GM19351 (cell line): ENCODE data around the gene COX7A2.

ENCODE experiments used
- ATAC-seq: cut with Tn5 transposase; IDR thresholded peaks from one replicate; pipeline ENCODE4 v1.9.1; 2021; ENCODE audit warnings: mild to moderate bottlenecking, moderate library complexity; ENCODE audit not compliant: unreplicated experiment

The COX7A2 gene, protein sequence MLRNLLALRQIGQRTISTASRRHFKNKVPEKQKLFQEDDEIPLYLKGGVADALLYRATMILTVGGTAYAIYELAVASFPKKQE

DNA sequence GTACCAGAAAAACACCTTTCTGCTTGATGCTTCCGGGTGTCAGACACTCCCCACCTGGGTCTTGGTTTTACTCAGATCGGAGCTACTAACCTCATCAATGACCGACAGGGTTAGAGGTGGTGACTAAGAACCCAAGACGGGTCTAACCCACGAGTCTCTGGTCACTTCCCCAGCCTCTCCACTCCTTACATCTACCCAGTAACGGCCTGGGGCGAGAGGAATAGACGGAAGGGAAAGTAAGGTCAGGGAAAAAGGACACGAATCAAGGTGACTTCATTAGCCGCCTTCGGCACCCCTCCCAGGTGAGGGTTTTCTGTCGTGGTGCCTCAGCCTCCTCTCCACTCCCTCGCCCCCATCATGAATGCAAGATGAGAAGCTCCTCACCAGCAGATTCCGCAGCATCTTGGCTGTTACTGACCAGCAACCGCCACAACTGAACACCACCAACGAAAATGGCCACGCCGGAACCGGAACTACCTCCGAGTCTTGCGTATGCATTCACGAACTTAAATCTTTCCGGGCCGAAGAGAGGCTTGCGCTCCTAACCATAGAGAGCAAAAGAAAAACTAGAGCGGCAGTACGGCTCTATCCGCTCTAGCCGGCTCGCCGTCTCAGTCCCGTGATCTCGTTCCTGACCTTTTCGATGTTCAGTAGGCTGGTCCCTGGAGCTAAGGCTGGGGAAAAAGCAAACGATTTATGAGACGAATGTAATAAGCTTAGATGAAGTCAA is at the start of gene COX7A2:
Gene COX7A2, minus strand, starts transcription at position 469 of the 730 bp plus-strand sequence. Its CDS starts 67 bp downstream, at position 402.
- peak; percentile 90 for ATAC-seq

DNA sequence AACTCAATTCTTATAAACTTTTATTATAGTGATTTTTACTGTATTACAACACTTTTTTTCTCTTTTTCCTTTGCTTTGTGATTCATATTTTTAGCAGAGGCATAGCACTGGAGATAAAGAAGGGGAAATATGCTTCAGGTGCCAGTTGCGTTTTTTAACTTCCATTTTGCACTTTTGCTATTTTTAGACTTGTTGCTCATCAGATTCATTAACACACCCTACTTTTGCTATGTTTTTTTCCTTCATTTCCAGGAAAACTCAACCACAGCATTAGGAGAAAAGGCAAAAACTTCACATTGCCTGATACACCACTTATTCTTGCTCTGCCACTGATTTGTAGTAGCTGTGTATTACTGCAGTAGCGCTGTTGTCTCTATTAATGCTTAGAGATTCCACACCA is 49.0 kb upstream of the COX7A2 start:
- no peak for ATAC-seq

DNA sequence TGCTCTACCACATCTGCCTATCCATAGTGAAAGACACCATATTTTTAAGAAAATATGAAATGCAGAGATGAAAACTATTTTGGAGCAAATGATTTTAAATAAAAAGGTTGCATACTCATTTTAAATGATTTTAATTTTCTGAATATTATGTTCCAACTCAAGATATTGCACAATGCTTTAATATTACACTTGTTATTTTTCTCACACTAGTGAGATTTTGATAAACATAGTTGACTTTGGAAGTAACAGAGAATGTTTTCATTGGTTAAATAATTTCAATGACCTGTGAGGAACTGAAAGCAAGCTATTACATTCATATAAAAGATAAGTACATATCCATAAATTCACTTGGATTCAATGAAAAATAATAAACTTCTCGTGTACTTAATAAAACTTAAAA is 48.1 kb upstream of the COX7A2 start:
- no peak for ATAC-seq

DNA sequence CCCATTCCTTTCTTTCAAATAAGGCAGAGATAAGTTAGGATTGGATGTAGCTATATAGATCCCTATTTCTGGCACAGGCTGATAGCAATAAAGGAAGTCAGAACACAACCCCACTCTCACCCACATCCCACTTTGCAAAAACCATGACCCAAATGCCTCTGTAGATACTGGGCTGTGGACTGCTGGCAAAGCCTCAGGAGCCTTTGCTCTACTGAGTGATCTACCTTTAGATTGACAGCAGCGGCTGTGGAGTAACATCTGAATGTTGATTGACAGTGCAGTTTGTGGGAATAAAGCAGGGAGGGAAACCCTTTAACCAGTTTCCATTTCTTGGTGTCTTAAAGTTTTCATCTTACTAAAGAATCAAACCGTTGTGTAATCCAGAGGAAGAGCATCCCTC is 47.7 kb upstream of the COX7A2 start:
- no peak for ATAC-seq

DNA sequence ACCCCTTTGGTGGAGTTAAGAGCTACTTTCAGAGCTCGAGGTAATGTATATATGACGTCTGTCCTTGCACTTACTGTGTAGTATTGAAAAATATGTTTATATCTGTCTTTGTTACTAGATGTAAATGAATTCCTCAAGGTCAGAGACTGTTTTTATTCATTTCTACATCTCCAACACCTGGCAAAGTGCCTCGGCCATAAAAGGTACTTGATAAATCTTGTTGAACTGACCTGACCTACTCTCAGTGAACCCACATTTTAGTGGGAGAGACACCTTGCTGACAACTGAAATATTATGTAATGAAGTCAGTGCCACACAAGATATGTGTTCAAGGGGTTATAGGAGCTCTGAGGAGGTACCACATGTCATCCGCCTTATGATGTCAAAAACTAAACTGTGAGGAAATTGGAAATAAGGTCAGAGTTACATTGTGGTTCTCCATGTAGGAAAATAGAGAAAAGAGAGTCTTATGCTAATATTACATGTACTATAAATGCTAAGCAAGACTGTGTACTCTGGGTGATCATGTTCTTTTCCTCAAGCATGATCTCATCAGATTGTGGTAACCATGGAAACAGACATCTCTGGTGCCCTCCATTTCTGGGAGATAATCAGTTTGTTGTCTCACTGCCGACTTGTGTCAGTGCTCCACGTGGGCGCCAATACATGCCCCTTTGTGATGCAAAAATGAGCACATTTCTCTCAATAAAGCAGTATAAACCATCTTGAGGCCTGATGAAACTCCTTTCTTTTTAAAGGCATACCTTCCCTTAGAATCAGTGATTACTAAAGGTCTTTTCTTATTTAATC is 46.7 kb upstream of the COX7A2 start:
- no peak for ATAC-seq

DNA sequence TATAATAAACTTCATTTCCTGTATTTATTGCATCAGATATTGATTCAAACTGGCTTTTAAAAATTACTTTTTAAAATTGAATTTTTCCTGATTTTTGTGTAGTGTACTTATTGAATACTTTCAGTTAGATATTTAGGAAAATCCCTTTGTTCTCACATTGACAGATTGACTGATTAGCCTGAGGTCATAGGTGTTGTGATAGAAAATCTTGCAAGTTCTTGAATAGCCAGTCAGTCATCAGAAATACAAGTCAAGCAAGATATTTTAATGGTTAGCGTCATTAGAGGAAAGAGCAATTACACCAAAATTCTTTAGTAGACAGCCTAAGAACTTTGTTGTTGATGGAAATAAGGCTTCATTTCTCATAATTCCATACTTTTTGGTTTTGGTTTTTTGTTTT is 44.4 kb upstream of the COX7A2 start:
- ATAC-seq: no peak

DNA sequence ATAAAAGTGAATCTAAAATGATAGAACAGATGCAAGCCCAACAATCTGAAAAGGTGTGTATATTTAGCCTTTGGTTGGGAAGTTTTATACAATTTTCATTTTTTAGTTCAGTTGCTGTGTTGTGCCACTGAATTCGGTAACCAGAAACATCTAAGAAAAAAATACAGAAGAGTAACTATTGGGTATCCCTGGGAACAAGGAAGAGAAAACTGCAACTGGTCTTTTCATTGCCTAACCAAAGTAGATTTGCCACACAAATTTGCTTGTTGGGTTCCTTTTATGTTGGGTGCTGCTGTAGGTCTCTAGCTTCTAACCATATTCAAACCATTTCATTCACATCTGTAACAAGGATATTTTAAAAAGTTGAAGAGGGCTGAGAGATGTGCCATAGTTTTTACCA is 43.8 kb upstream of the COX7A2 start:
- no peak for ATAC-seq

DNA sequence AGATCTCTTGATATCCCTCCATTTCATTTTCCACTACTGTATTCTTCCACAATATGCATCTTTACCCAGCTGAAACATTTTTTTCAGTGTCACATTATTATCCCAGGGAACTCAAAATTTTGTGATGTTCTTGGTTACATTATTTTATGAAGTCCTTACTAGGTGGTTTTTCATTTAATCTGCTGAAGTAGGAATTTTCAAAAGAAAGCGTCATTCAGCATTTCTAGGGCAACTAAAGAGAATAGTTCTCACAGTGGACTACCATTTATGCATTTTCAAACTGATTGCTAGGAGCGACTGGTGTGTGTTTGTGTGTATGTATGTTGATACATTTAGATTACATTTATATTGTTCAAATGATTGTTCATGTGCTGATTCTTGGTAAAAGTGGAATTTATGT is 43.4 kb upstream of the COX7A2 start:
- ATAC-seq: no peak

DNA sequence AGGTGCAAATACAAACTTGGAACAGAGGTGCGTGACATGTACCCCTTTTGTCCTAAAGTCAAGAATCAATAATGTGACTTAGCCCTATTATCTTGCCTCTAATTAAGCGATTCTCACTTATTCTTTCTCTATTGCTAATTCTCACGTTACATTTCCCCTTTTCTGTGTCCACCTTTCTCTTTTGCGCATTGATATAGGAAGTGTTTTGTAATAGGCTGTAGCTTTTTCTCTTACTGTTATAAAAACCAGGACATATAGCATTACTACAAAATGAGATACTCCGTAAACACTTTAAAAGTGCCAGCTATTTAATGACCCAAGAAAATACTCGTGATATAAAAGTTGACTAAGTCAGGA is 41.7 kb upstream of the COX7A2 start:
- ATAC-seq: peak; percentile 5

DNA sequence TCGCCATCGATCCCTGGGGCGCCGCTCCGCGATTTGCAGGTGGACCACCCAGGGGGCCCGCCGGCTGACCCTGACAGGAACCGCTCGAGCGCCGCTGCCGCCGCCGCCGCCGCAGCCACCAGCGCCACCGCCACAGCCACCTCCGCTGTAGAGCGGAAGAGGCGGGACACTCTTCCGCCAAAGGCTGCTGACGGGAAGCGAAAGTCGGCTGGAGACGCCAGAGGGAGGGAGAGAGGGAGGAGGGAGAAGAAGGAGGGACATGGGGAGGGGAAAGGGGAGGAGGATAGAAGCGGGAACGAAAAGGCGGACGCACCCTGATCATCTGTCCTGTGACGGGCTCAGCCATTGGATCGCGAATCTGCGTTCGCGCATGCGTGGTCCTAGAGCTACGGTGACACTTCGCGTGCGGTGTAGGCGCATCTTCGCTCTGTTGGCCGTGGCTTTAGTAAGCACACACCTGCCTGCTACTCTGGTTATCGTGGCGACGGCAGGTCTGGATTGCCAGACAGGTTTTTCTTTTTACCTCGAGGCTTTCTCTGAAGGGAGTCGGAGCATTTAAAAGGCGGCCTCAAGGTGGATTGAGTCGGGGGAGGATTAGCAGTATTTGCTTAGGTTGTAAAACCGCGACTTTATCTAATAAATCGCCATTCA is 41.2 kb upstream of the COX7A2 start, which contains the start of gene TMEM30A:
Gene TMEM30A, minus strand, starts transcription at position 161 of the 651 bp plus-strand sequence. Its CDS starts 154 bp downstream, at position 7.
- peak; percentile 84 for ATAC-seq

DNA sequence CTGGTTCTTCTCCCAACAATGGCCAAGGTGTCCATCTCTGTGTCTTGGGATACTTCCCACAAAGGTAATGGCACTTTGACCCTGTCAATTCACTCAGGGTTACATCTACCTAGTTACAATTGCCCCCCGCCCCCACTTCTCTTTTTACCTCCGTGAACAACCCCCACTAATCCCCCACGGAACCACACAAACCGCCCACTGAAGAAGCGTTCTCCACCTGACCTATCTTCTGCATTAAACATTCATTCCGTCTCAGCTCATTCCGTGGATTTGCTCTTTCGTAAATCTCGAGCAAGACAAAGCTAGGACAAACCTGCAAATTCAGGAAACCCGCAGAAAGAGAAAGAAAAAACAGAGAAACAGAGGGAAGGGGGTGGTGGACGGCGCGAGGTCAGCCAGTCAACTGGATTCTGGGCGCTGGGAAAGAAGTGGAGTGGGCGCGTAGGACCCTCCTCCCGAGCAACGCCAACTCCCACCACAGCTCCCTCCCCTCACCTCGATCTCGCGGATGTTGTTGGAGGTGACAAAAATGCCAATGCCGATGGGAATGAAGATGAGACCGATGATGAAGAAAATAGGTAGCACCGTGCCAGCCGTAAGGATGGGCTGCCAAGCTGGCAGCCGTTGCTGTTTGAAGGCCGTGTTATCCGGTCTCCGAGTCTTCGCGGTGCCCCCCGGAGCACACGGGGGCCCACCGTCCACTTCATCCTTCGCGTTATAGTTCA is 40.5 kb upstream of the COX7A2 start:
- ATAC-seq: peak; percentile 14

DNA sequence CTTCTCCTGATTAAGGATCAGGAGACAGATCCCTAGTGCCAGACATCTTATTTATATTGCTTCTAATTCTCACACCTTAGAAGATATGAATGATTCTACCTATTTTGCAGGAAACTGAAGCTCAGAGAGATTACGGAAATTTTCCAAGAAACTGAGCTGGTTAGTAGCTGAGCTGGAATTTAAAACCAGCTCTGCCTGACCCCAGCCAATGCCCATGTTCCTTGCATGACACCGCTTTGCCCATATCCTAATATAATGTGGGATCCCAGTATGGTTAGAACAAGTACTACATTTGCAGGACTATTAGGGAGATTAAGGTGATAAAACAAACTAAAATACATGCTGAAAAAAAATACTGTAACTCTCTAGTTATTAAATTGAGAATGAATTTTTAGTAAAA is 39.1 kb upstream of the COX7A2 start:
- no peak for ATAC-seq

DNA sequence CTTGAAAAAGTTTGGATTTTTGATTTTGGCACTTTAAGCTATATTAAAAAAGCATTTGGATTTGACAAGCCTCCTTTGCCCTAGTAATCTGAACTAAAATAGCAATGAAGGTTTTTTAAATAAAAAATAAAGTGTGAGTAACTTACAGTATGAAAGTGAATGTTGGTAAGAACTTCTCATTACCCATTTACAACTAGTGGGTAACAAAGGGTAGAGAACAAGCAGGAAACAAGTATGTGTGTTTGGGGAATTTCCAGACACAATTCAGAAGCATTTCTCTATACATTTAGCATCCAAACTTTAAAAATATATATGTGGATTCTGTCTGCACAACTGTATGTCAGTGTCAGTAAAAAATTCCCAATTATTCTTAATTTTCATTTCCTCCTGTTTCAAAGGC is 38.1 kb upstream of the COX7A2 start:
- no peak for ATAC-seq

DNA sequence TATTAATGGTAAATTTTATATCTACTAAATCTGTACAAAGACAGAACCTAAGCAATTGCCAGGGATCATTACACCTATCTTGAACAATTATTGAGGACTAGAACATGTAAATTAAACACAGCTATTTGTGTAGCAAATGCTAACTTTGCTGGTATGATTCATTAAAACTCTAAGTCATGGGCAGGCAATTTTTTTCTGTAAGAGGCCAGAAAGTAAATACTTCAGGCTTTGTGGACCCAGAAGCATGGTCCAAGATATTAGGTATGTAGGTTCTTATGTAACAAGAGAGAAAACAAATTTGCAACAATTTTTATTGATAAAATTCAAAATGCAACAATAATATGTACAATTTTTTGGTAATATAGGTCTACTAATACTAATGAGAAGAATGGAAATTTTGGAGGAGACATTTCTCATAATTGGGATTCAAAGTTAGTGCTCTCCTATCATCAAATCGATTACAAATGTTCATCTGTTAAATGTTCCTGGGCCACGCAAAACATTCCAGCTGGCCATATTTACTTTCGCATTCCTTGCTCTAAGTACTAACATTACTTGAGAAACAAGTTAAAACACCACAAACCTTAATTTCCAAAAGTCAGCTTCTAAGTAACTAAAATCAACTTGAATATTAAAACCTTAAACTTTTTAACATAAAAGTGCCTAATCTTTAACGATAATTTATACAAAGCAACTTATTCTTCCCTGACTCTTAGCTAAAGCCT is 36.7 kb upstream of the COX7A2 start:
- ATAC-seq: no peak

DNA sequence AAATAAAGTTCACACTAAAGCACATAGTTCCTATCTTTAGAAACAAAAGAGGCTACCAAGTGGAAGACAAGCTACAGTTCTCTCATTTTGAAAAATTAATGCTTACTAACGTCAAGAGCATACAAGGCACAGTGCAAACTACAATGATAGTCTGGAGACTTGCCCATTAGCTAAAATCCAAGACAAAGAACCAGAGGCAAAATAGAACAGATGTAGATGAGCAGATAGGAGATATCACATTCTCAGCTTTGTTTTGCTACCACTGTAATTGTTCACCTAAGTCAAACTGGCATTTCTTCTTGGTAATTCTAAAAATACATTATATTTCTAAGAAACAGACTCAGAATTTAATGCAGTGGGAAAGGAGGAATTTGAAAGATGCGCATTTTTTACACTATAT is 35.8 kb upstream of the COX7A2 start:
- no peak for ATAC-seq

DNA sequence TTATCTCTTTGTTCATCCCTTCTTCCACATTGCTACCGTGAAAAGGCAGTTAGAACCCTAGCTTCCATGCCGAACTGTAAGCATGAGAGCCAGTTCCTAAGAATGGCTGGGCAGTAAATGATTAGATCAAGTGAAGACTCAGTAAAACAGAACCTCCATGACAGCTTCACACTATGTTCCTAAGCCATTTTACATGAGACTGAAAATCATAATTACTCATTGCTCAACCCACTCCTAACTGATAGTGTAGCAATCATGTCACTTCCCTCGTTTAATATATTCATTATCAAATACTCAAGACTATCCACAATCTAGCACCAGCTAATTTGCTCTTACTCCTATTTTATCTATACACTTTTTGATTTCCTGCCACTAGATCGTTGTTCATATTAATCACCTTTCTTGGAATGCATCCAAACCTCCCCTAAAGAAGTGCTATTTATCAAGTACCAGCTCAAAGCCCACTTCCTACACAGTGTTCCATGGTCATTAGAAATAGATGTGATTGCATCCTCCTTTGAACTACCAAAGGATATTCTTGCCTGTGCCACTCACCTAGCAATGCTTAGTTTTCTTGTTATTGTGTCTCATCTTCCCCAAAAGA is 35.0 kb upstream of the COX7A2 start:
- ATAC-seq: no peak

DNA sequence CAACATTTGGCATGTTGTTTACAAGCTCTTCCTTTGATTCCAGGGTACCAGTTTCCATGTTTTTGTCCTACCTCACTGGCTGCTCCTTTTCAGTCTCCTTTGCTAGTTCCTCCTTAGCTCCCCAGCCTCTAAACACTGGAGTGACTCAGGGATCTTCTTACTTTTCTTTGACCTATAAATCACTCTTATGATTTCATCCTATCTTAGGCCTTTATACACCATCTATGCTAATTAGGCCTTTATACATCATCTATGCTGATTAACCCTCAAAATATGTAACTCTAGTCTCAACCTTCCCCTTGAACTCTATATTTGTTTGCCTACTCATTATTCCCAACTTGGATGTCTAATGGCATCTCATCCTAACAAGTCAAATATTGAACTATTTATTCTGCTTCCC is 31.5 kb upstream of the COX7A2 start:
- ATAC-seq: no peak

DNA sequence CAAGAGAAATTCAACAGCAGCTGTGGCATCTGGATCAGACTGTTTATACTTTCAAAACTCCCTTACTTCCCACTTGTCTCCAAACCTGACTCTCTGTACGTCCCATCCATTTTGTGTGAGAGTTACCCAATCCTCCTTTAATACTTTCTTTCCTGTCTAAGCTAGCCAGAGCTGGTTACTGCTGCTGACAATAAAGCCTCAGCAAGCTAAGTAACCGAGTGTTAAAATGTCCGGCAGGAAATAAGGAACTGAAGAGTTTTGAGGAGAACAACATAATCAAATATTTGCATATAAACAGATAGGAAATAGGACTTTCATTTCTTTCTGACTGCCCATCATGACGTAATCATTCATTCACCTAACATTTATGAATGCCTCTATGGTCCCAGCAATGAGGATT is 29.4 kb upstream of the COX7A2 start:
- ATAC-seq: no peak

DNA sequence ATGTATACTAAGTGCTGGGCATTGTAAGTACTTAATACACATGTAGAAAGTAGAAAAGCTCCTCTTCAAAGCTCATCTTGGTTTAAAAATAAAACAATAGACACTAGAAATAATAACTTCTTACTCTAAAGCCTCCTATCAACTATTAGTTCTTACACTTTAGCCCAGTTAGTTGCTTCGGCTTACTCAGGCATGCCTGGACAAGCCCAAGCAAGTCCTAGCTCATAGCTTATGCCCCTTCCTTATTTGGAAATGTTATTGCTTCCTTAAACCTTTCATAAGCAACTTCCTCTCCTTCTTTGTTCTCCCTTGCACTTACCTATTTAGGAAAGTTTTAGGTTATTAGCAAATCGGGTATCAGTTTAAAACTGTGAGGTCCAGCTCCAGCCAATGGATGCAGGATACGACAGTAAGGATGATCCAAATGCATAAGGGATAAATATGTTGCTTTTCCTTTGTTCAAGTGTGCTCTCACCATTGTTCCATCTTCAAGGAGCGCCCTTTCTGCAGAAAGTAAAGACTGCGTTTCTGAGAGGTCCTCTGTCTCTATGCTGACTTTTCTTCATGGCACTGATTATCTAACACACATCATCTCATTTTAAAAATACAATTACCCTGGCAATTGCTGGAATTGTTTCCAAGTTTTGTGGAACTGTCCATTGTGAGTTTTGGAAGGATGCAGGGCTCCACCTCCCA is 28.7 kb upstream of the COX7A2 start:
- no peak for ATAC-seq
